Measurements from ENCODE around the gene KAZN. TPM values are rescaled to one million over a fixed set of nuclear protein-coding genes. Genes with fewer than 3 reads are reported as not detected.

The KAZN gene
- total and polyA plus RNA-seq, 2 donors (not counting 1 experiment from before 2014, with no cell fraction given), result 3.4 to 5.0 TPM

DNA sequence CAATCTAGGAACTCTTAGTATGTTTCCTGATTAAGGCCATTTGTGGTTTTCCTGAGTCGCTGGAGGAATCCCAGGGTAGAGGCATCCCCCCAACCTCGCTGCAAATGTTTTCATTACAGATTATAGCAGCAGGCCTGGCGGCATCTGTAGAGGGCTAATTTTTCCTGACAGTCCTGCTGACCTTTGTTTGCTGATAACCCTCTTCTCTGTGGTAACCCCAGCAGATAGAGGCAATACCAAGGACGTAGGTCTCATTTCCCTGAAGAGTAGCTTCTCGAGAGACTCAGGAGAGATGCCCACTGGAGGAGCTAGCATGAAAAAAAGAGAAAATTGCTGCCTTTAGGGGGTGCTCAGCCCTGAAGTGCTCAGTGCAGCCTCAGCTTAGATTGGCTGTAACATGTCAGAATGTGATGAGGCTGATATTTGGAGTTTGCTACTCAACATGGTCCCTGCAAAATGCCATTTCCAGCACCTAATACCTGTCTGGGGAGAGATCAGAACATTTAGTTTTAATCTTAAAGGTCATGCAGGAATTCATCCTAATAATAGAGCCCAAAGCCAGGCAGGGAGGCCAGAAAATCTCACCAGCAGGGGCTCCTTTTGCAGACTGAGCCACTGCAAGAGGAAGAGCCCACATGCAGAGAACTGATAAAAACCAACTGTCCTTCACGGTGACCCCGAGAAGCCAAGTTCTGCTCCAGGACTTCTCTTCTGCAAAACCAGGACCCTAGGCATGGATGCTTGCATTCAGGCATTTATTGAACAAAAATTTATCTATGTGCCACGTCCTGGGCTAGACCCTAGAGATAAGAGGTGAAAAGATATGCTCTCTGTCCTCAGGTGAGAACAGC, 184.5 kb downstream of the KAZN start:
- Histone ChIP-seq H3K36me3 (ENCODE audit: control insufficient read depth, insufficient read depth, low read length) (no peaks in the 10 kb centered on the region), H4K20me1 (ENCODE audit: control insufficient read depth, extremely low read depth, insufficient read depth, low read length) (no peaks in the 10 kb centered on the region), H3K4me1 (ENCODE audit: control insufficient read depth, extremely low read depth, insufficient read depth, low read length) (no peaks in the 10 kb centered on the region), H3K4me3 (replicated peaks in 1 of 4; ENCODE audit: control extremely low read depth in 1 of 4, insufficient read depth in 1 of 4, low read depth in 3 of 4, low read length in 4 of 4) (no peak overlapping the region), H3K79me2 (ENCODE audit: control insufficient read depth, insufficient read depth, low read length) (no peaks in the 10 kb centered on the region), H2AFZ (ENCODE audit: low read length) (no peak overlapping the region), H3K4me2 (ENCODE audit: extremely low read depth, insufficient read depth, low read length) (no peak overlapping the region), H3K27me3 (ENCODE audit: control insufficient read depth, insufficient read depth, low read length) (no peaks in the 10 kb centered on the region), H3K27ac (ENCODE audit: insufficient read depth, low read length) (no peak overlapping the region), H3K9me3 (ENCODE audit: control insufficient read depth, insufficient read depth, low read depth, low read length) (no peaks in the 10 kb centered on the region), H3K9ac (ENCODE audit: insufficient read depth, low read length) (no peak overlapping the region)
- no peak for TF ChIP-seq EZH2 (IDR thresholded peaks at IDR 0.05; ENCODE audit: low read length, missing control alignments)
- TF ChIP-seq, protein P1, sequence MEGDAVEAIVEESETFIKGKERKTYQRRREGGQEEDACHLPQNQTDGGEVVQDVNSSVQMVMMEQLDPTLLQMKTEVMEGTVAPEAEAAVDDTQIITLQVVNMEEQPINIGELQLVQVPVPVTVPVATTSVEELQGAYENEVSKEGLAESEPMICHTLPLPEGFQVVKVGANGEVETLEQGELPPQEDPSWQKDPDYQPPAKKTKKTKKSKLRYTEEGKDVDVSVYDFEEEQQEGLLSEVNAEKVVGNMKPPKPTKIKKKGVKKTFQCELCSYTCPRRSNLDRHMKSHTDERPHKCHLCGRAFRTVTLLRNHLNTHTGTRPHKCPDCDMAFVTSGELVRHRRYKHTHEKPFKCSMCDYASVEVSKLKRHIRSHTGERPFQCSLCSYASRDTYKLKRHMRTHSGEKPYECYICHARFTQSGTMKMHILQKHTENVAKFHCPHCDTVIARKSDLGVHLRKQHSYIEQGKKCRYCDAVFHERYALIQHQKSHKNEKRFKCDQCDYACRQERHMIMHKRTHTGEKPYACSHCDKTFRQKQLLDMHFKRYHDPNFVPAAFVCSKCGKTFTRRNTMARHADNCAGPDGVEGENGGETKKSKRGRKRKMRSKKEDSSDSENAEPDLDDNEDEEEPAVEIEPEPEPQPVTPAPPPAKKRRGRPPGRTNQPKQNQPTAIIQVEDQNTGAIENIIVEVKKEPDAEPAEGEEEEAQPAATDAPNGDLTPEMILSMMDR (conservative IDR thresholded peaks at IDR 0.05 in 1 of 2, IDR thresholded peaks at IDR 0.05 in 1 of 2; ENCODE audit: low read depth in 1 of 2, low read length in 2 of 2), result peak in 1 of 2 donors; percentile 11
- no peak for DNase-seq (ENCODE audit: low read depth in 2 of 2)

DNA sequence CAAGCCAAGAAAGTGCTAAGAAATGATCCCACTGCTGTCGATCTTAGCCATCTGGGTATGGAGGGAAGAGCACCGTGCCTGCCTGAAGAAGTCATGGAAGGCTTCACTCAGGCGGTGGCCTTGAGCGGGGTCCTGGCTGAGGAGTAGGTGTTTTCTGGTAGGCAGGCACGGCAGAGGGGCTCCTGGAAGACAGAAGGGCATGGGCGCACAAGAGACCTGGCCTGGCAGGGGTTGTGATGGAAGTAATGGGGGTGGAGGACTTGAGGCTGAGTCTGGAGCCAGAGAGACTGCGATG, 185.1 kb downstream of the KAZN start:
- no peak for DNase-seq (ENCODE audit: low read depth in 2 of 2)
- TF ChIP-seq EZH2 (IDR thresholded peaks at IDR 0.05; ENCODE audit: low read length, missing control alignments), result no peak
- TF ChIP-seq, protein P1 (conservative IDR thresholded peaks at IDR 0.05 in 1 of 2, IDR thresholded peaks at IDR 0.05 in 1 of 2; ENCODE audit: low read depth in 1 of 2, low read length in 2 of 2), result no peak
- Histone ChIP-seq H3K79me2 (ENCODE audit: control insufficient read depth, insufficient read depth, low read length) (no peaks in the 10 kb centered on the region), H2AFZ (ENCODE audit: low read length) (no peak overlapping the region), H4K20me1 (ENCODE audit: control insufficient read depth, extremely low read depth, insufficient read depth, low read length) (no peaks in the 10 kb centered on the region), H3K4me1 (ENCODE audit: control insufficient read depth, extremely low read depth, insufficient read depth, low read length) (no peaks in the 10 kb centered on the region), H3K27ac (ENCODE audit: insufficient read depth, low read length) (no peak overlapping the region), H3K27me3 (ENCODE audit: control insufficient read depth, insufficient read depth, low read length) (no peaks in the 10 kb centered on the region), H3K4me2 (ENCODE audit: extremely low read depth, insufficient read depth, low read length) (no peak overlapping the region), H3K4me3 (replicated peaks in 1 of 4; ENCODE audit: control extremely low read depth in 1 of 4, insufficient read depth in 1 of 4, low read depth in 3 of 4, low read length in 4 of 4) (no peak overlapping the region), H3K36me3 (ENCODE audit: control insufficient read depth, insufficient read depth, low read length) (no peaks in the 10 kb centered on the region), H3K9ac (ENCODE audit: insufficient read depth, low read length) (no peak overlapping the region), H3K9me3 (ENCODE audit: control insufficient read depth, insufficient read depth, low read depth, low read length) (no peaks in the 10 kb centered on the region)

DNA sequence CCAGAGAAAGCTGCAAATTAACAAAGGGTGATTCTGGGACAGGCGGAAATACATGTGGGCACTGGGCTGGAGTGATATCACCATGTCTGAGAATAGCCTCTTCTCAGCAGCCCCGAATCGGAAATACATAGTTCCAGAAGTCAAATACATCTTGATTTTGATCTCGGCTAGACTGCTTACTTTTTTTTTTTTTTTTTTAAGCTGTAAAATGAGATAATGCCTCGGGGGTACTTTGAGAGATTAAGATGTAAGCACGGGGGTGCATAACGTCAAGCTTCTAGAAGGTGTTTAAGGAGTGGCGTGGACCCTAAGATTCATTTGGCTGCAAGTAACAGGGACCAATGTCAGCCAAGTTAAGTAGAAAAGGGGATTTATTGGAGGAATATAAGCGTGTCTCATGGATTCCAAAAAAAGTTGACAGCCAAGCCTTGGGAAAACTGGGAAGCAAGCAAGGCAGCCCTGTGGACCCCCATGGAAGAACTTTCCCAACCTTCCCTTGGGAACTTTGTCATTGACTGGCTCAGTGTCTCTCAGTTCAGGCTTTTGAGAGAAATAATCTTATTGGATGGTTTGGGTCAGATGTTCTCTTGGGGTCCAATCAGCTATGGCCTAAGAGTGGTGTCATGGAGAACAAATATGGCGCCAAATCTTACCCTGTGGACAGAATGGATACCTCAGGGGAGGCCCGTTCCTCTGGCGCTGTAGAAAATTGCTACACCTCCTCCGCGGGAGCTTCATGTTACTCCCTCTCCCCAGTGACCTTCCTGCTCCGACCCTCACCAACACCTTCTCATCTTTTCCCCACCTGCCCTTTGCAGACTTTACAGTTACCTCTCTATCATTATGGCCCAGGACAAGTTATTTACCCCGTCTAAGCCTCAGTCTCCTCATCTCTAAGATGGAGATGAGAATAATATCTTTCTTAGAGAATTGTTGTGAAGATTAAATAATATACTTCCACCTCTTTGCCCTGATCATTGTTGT, 186.6 kb downstream of the KAZN start:
- no peak for DNase-seq (ENCODE audit: low read depth in 2 of 2)
- Histone ChIP-seq H3K4me3 (replicated peaks in 1 of 4; ENCODE audit: control extremely low read depth in 1 of 4, insufficient read depth in 1 of 4, low read depth in 3 of 4, low read length in 4 of 4) (no peak overlapping the region), H3K27me3 (ENCODE audit: control insufficient read depth, insufficient read depth, low read length) (no peaks in the 10 kb centered on the region), H3K36me3 (ENCODE audit: control insufficient read depth, insufficient read depth, low read length) (no peaks in the 10 kb centered on the region), H3K4me1 (ENCODE audit: control insufficient read depth, extremely low read depth, insufficient read depth, low read length) (no peaks in the 10 kb centered on the region), H2AFZ (ENCODE audit: low read length) (no peak overlapping the region), H3K9me3 (ENCODE audit: control insufficient read depth, insufficient read depth, low read depth, low read length) (no peaks in the 10 kb centered on the region), H3K4me2 (ENCODE audit: extremely low read depth, insufficient read depth, low read length) (no peak overlapping the region), H3K27ac (ENCODE audit: insufficient read depth, low read length) (no peak overlapping the region), H4K20me1 (ENCODE audit: control insufficient read depth, extremely low read depth, insufficient read depth, low read length) (no peaks in the 10 kb centered on the region), H3K79me2 (ENCODE audit: control insufficient read depth, insufficient read depth, low read length) (no peaks in the 10 kb centered on the region), H3K9ac (ENCODE audit: insufficient read depth, low read length) (no peak overlapping the region)
- no peak for TF ChIP-seq EZH2 (IDR thresholded peaks at IDR 0.05; ENCODE audit: low read length, missing control alignments)
- TF ChIP-seq, protein P1 (conservative IDR thresholded peaks at IDR 0.05 in 1 of 2, IDR thresholded peaks at IDR 0.05 in 1 of 2; ENCODE audit: low read depth in 1 of 2, low read length in 2 of 2), result no peak

All from fibroblast of lung (primary cell).